GM23338 (cell line): Measurements from ENCODE around the gene ARHGAP32. TPM values are rescaled to one million over a fixed set of nuclear protein-coding genes. Genes with fewer than 3 reads are reported as not detected.

ENCODE experiments used
- ATAC-seq: fragments of 200-7000 bp; cut with Tn5 transposase; 3 replicates; pipeline ENCODE4 v1.9.1; 2020
- DNase-seq: peaks from one replicate; pipeline ENCODE4 v3.0.0-alpha.2; 2015; ENCODE audit warnings: low spot score
- H2AFZ ChIP-seq: fragments of 200-600 bp; sonication (generic); 2 replicates; pipeline ENCODE4 v1.8.0; 2016; ENCODE audit warnings: antibody characterized with exemption, mild to moderate bottlenecking, moderate library complexity
- H3F3A ChIP-seq: fragments of 200-600 bp; sonication (generic); replicated peaks from 2 replicates; pipeline ENCODE4 v1.8.0; 2017; ENCODE audit warnings: antibody characterized with exemption, mixed run types, low read depth
- H3K27ac ChIP-seq: fragments of 200-600 bp; sonication (generic); 2 replicates; pipeline ENCODE4 v1.6.1; 2016; ENCODE audit warnings: low read depth
- H3K27me3 ChIP-seq: fragments of 200-600 bp; sonication (generic); 2 replicates; pipeline ENCODE4 v1.8.0; 2016; ENCODE audit warnings: mild to moderate bottlenecking, mixed run types, moderate library complexity; ENCODE audit not compliant: insufficient read depth
- H3K36me3 ChIP-seq: fragments of 200-600 bp; sonication (generic); 2 replicates; pipeline ENCODE4 v1.8.0; 2016; ENCODE audit warnings: mild to moderate bottlenecking; ENCODE audit not compliant: insufficient read depth
- H3K4me1 ChIP-seq: fragments of 200-600 bp; sonication (generic); 2 replicates; pipeline ENCODE4 v1.8.0; 2016; ENCODE audit warnings: mild to moderate bottlenecking, moderate library complexity; ENCODE audit not compliant: insufficient read depth
- H3K4me2 ChIP-seq: fragments of 200-600 bp; sonication (generic); 2 replicates; pipeline ENCODE4 v1.7.1; 2017; ENCODE audit warnings: mixed run types
- H3K4me3 ChIP-seq: fragments of 200-600 bp; sonication (generic); 2 replicates; pipeline ENCODE4 v1.6.1; 2016; ENCODE audit warnings: mixed run types
- H3K79me2 ChIP-seq: fragments of 200-600 bp; sonication (generic); replicated peaks from 2 replicates; pipeline ENCODE4 v1.8.0; 2017; ENCODE audit warnings: mild to moderate bottlenecking; ENCODE audit not compliant: insufficient read depth
- H3K9me2 ChIP-seq: fragments of 200-600 bp; sonication (generic); 2 replicates; pipeline ENCODE4 v1.8.0; 2017; ENCODE audit not compliant: insufficient read depth
- H4K20me1 ChIP-seq: fragments of 200-600 bp; sonication (generic); replicated peaks from 2 replicates; pipeline ENCODE4 v1.8.0; 2017; ENCODE audit warnings: mild to moderate bottlenecking; ENCODE audit not compliant: insufficient read depth
- H3K27ac Mint-ChIP-seq: 2 replicates; pipeline ENCODE4 v1.8.0; 2020; ENCODE audit warnings: inconsistent platforms, mild to moderate bottlenecking, moderate library complexity, mixed read lengths
- H3K27me3 Mint-ChIP-seq: 3 replicates; pipeline ENCODE4 v1.8.0; 2022; ENCODE audit warnings: low read depth, mild to moderate bottlenecking, moderate library complexity, mixed read lengths, inconsistent platforms; ENCODE audit not compliant: insufficient read depth, poor library complexity
- H3K36me3 Mint-ChIP-seq: 3 replicates; pipeline ENCODE4 v1.8.0; 2021; ENCODE audit warnings: low read depth, mild to moderate bottlenecking, inconsistent platforms, moderate library complexity, mixed read lengths
- H3K4me1 Mint-ChIP-seq: 3 replicates; pipeline ENCODE4 v1.8.0; 2020; ENCODE audit warnings: mild to moderate bottlenecking, inconsistent platforms, mixed read lengths
- H3K4me3 Mint-ChIP-seq: 3 replicates; pipeline ENCODE4 v1.8.0; 2021; ENCODE audit warnings: moderate library complexity, mild to moderate bottlenecking, inconsistent platforms, mixed read lengths
- H3K9me3 Mint-ChIP-seq: 3 replicates; pipeline ENCODE4 v1.8.0; 2020; ENCODE audit warnings: moderate library complexity, mild to moderate bottlenecking, inconsistent platforms, mixed read lengths
- CREB1 ChIP-seq: fragments of 250-450 bp; sonication (Bioruptor Pico); IDR thresholded peaks from 2 replicates; pipeline ENCODE4 v1.5.0; 2020; ENCODE audit warnings: low read depth, mild to moderate bottlenecking, moderate library complexity
- EZH2 ChIP-seq: fragments of 200-600 bp; sonication (generic); IDR thresholded peaks from one replicate; pipeline ENCODE4 v1.8.0; 2017; ENCODE audit warnings: antibody characterized with exemption, mild to moderate bottlenecking, low read depth; ENCODE audit not compliant: unreplicated experiment
- EZH2phosphoT487 ChIP-seq: fragments of 200-600 bp; sonication (generic); IDR thresholded peaks from one replicate; pipeline ENCODE4 v1.8.1; 2018; ENCODE audit warnings: antibody characterized with exemption; ENCODE audit not compliant: unreplicated experiment
- JUNB ChIP-seq: IDR thresholded peaks from one replicate; pipeline ENCODE4 v1.6.1; 2016; ENCODE audit warnings: antibody characterized with exemption; ENCODE audit not compliant: unreplicated experiment
- NANOG ChIP-seq: IDR thresholded peaks from 2 replicates; pipeline ENCODE4 v1.6.1; 2016; ENCODE audit warnings: antibody characterized with exemption, borderline replicate concordance
- POLR2AphosphoS5 ChIP-seq: IDR thresholded peaks from 2 replicates; pipeline ENCODE4 v1.6.1; 2016; ENCODE audit warnings: antibody characterized with exemption, low read depth
- REST ChIP-seq: IDR thresholded peaks from one replicate; pipeline ENCODE4 v1.6.1; 2018; ENCODE audit warnings: antibody characterized with exemption; ENCODE audit not compliant: unreplicated experiment
- STAT1 ChIP-seq: IDR thresholded peaks from one replicate; pipeline ENCODE4 v1.6.1; 2016; ENCODE audit warnings: antibody characterized with exemption; ENCODE audit not compliant: unreplicated experiment
- ZNF114 ChIP-seq: fragments of 250-450 bp; sonication (Bioruptor Pico); IDR thresholded peaks from 2 replicates; pipeline ENCODE4 v1.5.0; 2020; ENCODE audit warnings: mild to moderate bottlenecking, moderate library complexity
- ZNF331 ChIP-seq: fragments of 250-450 bp; sonication (Bioruptor Pico); IDR thresholded peaks from 2 replicates; pipeline ENCODE4 v1.5.0; 2020; ENCODE audit warnings: low read depth, mild to moderate bottlenecking, moderate library complexity
- polyA plus RNA-seq: library from polyadenylated mRNA; unstranded; fragments of >200 nt; fragmentation: Nextera tagmentation; extraction: Ambion mirVana; gene quantifications from 2 replicates; pipeline ENCODE4 v1.2.1, GENCODE V29; 2016
- total RNA-seq: library from RNA; depleted of rRNA; stranded (reverse); fragments of >200 nt; shearing (Covaris generic); gene quantifications from 2 replicates; pipeline ENCODE4 v1.2.3, GENCODE V29; 2014
- TF ChIP-seq, protein P1 (sequence below): IDR thresholded peaks from 2 replicates; pipeline ENCODE4 v1.6.1; 2016; ENCODE audit warnings: antibody characterized with exemption
- TF ChIP-seq, protein P2 (sequence below): fragments of 250-450 bp; sonication (Bioruptor Pico); IDR thresholded peaks from 2 replicates; pipeline ENCODE4 v1.5.0; 2020; ENCODE audit warnings: mild to moderate bottlenecking, moderate library complexity
- TF ChIP-seq, protein P3 (sequence below), 2 experiments: fragments of 200-600 bp in 1 of 2; sonication (generic) in 1 of 2; conservative IDR thresholded peaks; 2 replicates each; pipeline versions ENCODE4 v1.5.1 to v1.6.1; 2016 to 2017; ENCODE audit warnings: antibody characterized with exemption in 2 of 2, low read depth in 2 of 2, mild to moderate bottlenecking in 2 of 2, moderate library complexity in 1 of 2

ARHGAP32 gene
- total and polyA plus RNA-seq, 2 experiments from 2014 or later, result 3.9 to 17.2 TPM

DNA sequence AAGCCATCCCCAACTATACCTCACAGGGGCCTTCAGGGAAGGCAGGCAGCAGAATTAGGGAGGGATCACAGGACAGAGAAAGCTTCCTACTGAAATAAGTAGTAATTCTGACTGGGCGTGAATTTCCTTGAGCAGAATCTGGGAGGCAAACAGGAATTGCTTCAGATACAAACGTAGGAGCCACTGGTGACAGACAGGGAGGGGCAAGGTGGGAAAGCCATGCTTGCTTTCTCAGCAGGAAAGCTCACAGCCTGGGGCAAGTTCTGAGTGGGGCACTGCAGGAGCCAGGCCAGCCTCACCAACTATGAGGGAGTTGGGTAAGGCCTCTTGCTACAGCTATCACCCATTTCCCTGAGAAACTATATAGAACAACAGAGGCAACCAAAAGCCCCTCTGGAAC lies 43.6 kb downstream of the ARHGAP32 start:
- no peak for ATAC-seq
- no peak overlapping the region for H3K4me2 ChIP-seq
- no peak overlapping the region for H3K4me3 Mint-ChIP-seq

More for the DNA sequence above, 43.6 kb downstream of the ARHGAP32 start:
- H3K27ac Mint-ChIP-seq, result peak overlapping the region; percentile 54; the same call in 1 of the 2 replicates
- TF ChIP-seq ZNF114 (CRISPR knock-in tag) (no peak), JUNB (no peak), EZH2phosphoT487 (no peak), REST (no peak), CREB1 (CRISPR knock-in tag) (no peak), ZNF331 (no peak), EZH2 (no peak), POLR2AphosphoS5 (no peak), NANOG (no peak), STAT1 (no peak)
- TF ChIP-seq, protein P1, sequence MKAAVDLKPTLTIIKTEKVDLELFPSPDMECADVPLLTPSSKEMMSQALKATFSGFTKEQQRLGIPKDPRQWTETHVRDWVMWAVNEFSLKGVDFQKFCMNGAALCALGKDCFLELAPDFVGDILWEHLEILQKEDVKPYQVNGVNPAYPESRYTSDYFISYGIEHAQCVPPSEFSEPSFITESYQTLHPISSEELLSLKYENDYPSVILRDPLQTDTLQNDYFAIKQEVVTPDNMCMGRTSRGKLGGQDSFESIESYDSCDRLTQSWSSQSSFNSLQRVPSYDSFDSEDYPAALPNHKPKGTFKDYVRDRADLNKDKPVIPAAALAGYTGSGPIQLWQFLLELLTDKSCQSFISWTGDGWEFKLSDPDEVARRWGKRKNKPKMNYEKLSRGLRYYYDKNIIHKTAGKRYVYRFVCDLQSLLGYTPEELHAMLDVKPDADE, result no peak
- TF ChIP-seq, protein P2, sequence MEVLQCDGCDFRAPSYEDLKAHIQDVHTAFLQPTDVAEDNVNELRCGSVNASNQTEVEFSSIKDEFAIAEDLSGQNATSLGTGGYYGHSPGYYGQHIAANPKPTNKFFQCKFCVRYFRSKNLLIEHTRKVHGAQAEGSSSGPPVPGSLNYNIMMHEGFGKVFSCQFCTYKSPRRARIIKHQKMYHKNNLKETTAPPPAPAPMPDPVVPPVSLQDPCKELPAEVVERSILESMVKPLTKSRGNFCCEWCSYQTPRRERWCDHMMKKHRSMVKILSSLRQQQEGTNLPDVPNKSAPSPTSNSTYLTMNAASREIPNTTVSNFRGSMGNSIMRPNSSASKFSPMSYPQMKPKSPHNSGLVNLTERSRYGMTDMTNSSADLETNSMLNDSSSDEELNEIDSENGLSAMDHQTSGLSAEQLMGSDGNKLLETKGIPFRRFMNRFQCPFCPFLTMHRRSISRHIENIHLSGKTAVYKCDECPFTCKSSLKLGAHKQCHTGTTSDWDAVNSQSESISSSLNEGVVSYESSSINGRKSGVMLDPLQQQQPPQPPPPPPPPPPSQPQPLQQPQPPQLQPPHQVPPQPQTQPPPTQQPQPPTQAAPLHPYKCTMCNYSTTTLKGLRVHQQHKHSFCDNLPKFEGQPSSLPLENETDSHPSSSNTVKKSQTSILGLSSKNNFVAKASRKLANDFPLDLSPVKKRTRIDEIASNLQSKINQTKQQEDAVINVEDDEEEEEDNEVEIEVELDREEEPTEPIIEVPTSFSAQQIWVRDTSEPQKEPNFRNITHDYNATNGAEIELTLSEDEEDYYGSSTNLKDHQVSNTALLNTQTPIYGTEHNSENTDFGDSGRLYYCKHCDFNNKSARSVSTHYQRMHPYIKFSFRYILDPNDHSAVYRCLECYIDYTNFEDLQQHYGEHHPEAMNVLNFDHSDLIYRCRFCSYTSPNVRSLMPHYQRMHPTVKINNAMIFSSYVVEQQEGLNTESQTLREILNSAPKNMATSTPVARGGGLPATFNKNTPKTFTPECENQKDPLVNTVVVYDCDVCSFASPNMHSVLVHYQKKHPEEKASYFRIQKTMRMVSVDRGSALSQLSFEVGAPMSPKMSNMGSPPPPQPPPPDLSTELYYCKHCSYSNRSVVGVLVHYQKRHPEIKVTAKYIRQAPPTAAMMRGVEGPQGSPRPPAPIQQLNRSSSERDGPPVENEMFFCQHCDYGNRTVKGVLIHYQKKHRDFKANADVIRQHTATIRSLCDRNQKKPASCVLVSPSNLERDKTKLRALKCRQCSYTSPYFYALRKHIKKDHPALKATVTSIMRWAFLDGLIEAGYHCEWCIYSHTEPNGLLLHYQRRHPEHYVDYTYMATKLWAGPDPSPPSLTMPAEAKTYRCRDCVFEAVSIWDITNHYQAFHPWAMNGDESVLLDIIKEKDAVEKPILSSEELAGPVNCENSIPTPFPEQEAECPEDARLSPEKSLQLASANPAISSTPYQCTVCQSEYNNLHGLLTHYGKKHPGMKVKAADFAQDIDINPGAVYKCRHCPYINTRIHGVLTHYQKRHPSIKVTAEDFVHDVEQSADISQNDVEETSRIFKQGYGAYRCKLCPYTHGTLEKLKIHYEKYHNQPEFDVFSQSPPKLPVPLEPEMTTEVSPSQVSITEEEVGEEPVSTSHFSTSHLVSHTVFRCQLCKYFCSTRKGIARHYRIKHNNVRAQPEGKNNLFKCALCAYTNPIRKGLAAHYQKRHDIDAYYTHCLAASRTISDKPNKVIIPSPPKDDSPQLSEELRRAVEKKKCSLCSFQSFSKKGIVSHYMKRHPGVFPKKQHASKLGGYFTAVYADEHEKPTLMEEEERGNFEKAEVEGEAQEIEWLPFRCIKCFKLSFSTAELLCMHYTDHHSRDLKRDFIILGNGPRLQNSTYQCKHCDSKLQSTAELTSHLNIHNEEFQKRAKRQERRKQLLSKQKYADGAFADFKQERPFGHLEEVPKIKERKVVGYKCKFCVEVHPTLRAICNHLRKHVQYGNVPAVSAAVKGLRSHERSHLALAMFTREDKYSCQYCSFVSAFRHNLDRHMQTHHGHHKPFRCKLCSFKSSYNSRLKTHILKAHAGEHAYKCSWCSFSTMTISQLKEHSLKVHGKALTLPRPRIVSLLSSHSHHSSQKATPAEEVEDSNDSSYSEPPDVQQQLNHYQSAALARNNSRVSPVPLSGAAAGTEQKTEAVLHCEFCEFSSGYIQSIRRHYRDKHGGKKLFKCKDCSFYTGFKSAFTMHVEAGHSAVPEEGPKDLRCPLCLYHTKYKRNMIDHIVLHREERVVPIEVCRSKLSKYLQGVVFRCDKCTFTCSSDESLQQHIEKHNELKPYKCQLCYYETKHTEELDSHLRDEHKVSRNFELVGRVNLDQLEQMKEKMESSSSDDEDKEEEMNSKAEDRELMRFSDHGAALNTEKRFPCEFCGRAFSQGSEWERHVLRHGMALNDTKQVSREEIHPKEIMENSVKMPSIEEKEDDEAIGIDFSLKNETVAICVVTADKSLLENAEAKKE (CRISPR knock-in tag), result no peak
- TF ChIP-seq, protein P3, sequence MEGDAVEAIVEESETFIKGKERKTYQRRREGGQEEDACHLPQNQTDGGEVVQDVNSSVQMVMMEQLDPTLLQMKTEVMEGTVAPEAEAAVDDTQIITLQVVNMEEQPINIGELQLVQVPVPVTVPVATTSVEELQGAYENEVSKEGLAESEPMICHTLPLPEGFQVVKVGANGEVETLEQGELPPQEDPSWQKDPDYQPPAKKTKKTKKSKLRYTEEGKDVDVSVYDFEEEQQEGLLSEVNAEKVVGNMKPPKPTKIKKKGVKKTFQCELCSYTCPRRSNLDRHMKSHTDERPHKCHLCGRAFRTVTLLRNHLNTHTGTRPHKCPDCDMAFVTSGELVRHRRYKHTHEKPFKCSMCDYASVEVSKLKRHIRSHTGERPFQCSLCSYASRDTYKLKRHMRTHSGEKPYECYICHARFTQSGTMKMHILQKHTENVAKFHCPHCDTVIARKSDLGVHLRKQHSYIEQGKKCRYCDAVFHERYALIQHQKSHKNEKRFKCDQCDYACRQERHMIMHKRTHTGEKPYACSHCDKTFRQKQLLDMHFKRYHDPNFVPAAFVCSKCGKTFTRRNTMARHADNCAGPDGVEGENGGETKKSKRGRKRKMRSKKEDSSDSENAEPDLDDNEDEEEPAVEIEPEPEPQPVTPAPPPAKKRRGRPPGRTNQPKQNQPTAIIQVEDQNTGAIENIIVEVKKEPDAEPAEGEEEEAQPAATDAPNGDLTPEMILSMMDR (conservative IDR thresholded peaks at IDR 0.05; ENCODE audit: low read depth in 2 of 2), result no peak
- H2AFZ ChIP-seq, result no peak overlapping the region
- H3K4me1 ChIP-seq, result peaks cover 26% of the 10 kb centered on the region
- peaks cover 22% of the 10 kb centered on the region for H3K9me3 Mint-ChIP-seq
- H3K27me3 ChIP-seq, result no peaks in the 10 kb centered on the region
- peaks cover 54% of the 10 kb centered on the region for H3K79me2 ChIP-seq
- no peaks in the 10 kb centered on the region for H3K27me3 Mint-ChIP-seq
- DNase-seq, result no peak
- no peak overlapping the region for H3K27ac ChIP-seq
- H4K20me1 ChIP-seq, result no peaks in the 10 kb centered on the region
- peaks cover 39% of the 10 kb centered on the region; the same call in 2 of the 3 replicates for H3K36me3 Mint-ChIP-seq
- peaks cover 26% of the 10 kb centered on the region for H3K4me1 Mint-ChIP-seq
- H3K9me2 ChIP-seq, result no peaks in the 10 kb centered on the region
- no peak overlapping the region for H3K4me3 ChIP-seq
- H3F3A ChIP-seq, result no peaks in the 10 kb centered on the region
- H3K36me3 ChIP-seq, result no peaks in the 10 kb centered on the region
